DOHH2 (cell line): Measurements from ENCODE around the gene RNF19B.

ENCODE experiments used
- EZH2phosphoT487 ChIP-seq: fragments of 200-600 bp; sonication (generic); IDR thresholded peaks from 2 replicates; pipeline ENCODE4 v1.6.1; 2017; ENCODE audit warnings: borderline replicate concordance, mild to moderate bottlenecking, antibody characterized with exemption, low read length, moderate library complexity, mixed read lengths
- TF ChIP-seq, protein P1 (sequence below): fragments of 200-600 bp; sonication (generic); IDR thresholded peaks from one replicate; pipeline ENCODE4 v1.5.1; 2014; ENCODE audit warnings: antibody characterized with exemption, mild to moderate bottlenecking, low read depth, low read length; ENCODE audit not compliant: poor library complexity, severe bottlenecking

DNA sequence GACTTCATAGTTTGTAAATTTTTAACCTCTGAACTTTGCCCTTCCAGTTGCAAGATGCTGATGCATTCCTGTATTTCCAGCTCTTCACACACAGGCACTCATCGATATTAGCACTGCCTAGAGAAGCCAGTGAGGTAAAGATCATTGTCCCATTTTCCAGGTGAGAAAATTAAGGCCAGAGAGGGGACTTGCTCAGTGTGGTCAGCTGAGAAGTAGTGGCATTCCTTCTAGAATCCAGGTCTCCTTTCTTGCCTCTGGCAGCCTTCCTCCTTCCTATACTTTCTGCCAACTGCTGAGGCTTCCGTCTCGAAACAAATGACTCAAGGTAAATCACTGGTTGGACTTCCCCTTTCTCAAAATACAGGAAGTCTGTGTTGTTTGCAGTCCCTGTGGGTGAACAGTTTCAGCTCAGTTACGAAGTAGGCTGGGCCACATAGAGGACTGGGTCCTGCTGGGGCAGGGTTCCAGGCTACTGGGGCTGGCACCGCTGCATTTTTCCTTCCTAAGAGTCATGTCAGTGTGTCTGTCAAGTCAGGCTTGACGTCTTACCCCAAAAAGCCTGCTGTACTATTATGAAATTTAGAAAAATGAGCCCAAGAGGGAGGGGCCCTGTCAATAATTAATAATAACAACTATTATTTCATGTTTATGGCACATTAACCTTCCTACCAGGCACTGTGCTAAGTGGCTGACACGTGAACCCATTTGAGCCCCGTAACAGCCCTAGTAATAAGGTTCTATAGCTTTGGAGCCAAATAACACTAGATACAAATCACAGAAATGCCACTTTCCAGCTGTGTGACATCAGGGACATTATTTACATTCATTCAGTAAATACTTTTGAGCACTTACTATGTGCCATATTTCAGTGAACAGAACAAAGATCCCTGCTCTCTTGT lies 16.6 kb upstream of the RNF19B start:
- TF ChIP-seq, protein P1, sequence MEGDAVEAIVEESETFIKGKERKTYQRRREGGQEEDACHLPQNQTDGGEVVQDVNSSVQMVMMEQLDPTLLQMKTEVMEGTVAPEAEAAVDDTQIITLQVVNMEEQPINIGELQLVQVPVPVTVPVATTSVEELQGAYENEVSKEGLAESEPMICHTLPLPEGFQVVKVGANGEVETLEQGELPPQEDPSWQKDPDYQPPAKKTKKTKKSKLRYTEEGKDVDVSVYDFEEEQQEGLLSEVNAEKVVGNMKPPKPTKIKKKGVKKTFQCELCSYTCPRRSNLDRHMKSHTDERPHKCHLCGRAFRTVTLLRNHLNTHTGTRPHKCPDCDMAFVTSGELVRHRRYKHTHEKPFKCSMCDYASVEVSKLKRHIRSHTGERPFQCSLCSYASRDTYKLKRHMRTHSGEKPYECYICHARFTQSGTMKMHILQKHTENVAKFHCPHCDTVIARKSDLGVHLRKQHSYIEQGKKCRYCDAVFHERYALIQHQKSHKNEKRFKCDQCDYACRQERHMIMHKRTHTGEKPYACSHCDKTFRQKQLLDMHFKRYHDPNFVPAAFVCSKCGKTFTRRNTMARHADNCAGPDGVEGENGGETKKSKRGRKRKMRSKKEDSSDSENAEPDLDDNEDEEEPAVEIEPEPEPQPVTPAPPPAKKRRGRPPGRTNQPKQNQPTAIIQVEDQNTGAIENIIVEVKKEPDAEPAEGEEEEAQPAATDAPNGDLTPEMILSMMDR: no peak
- no peak for TF ChIP-seq EZH2phosphoT487
